Neutrophil (primary cell): ENCODE measurements around the gene FN3K.

ENCODE experiments used
- H3K27ac ChIP-seq: fragments of 200-600 bp; sonication (generic); 2 replicates; pipeline ENCODE4 v1.5.1; 2016; ENCODE audit warnings: mild to moderate bottlenecking, moderate library complexity
- H3K27me3 ChIP-seq: fragments of 200-600 bp; sonication (generic); 2 replicates; pipeline ENCODE4 v1.6.0; 2016; ENCODE audit warnings: mild to moderate bottlenecking
- H3K36me3 ChIP-seq: fragments of 200-600 bp; sonication (generic); 2 replicates; pipeline ENCODE4 v1.5.1; 2017
- H3K4me1 ChIP-seq, 2 experiments: fragments of 200-600 bp in 1 of 2; sonication (generic) in 1 of 2; 1 replicate in 1 of 2; 2 replicates in 1 of 2; pipeline versions ENCODE4 v1.5.1 to v1.6.1; 2013 to 2016; ENCODE audit warnings: low read depth in 1 of 2, low read length in 1 of 2, mild to moderate bottlenecking in 1 of 2, moderate library complexity in 1 of 2; ENCODE audit not compliant: control insufficient read depth in 1 of 2, insufficient read depth in 1 of 2
- H3K4me3 ChIP-seq, 2 experiments: fragments of 200-600 bp in 1 of 2; sonication (generic) in 1 of 2; 1 replicate in 1 of 2; 2 replicates in 1 of 2; pipeline ENCODE4 v1.5.1; 2013 to 2016; ENCODE audit warnings: low read depth in 1 of 2, low read length in 1 of 2, mild to moderate bottlenecking in 1 of 2, moderate library complexity in 1 of 2
- H3K9me3 ChIP-seq: fragments of 200-600 bp; sonication (generic); 2 replicates; pipeline ENCODE4 v1.5.1; 2016
- TF ChIP-seq, protein P1 (sequence below): fragments of 200-600 bp; sonication (generic); IDR thresholded peaks from 2 replicates; pipeline ENCODE4 v1.5.1; 2016; ENCODE audit warnings: antibody characterized with exemption

Gene FN3K

DNA sequence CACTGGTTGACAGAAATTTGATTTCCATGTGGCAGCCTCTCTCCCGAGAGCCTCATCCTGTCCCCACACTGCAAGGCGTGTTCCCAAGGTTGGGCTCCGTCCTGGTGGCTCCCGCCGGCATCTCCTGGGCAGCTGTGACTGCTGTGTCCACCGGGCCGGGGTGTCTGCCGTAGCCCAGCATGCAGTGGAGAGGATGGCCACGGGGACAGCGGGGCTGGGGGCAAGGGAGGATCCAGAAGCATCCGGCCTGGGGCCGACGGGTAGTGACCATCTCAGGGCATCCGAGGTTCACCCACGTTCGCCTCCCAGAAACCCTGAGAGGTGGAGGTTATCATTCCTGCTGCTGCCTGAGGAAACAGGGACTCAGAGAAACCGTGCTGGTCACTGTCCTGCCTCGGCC, 29.7 kb upstream of the FN3K start:
- H3K27me3 ChIP-seq: peaks cover 13% of the 10 kb centered on the region

DNA sequence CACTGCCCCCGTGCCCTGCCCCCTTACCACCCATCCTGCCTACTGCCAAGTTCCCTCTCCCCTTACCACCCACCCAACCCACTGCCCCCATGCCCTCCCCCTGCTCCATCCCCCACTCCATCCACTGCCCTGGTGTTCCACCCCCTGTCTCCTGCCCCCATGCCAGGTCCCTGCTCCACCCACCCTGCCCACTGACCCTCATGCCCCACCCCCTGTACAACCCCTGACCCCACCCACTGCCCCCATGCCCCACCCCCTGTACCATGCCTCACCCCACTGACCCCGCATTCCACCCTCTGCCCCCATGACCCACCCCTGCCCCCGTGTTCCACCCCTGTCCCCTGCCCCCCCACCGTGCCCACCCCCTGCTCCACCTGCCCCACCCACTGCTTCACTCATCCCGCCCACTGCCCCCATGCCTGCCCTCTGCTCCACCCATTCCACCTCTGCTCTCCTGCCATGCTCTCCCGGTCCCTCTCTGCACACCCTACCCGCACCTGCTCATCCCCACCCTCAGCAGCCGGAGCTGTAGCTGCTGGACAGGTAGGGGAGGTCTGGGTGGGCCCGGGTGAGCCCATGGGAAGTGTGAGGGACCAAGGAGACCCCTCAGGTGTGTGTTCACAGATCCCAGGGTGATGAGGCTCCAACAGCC, 26.3 kb upstream of the FN3K start:
- peaks cover 13% of the 10 kb centered on the region for H3K27me3 ChIP-seq
- H3K4me3 ChIP-seq: no peak overlapping the region
- H3K9me3 ChIP-seq: no peaks in the 10 kb centered on the region
- TF ChIP-seq, protein P1, sequence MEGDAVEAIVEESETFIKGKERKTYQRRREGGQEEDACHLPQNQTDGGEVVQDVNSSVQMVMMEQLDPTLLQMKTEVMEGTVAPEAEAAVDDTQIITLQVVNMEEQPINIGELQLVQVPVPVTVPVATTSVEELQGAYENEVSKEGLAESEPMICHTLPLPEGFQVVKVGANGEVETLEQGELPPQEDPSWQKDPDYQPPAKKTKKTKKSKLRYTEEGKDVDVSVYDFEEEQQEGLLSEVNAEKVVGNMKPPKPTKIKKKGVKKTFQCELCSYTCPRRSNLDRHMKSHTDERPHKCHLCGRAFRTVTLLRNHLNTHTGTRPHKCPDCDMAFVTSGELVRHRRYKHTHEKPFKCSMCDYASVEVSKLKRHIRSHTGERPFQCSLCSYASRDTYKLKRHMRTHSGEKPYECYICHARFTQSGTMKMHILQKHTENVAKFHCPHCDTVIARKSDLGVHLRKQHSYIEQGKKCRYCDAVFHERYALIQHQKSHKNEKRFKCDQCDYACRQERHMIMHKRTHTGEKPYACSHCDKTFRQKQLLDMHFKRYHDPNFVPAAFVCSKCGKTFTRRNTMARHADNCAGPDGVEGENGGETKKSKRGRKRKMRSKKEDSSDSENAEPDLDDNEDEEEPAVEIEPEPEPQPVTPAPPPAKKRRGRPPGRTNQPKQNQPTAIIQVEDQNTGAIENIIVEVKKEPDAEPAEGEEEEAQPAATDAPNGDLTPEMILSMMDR: no peak
- H3K4me1 ChIP-seq: no peaks in the 10 kb centered on the region
- no peak overlapping the region for H3K27ac ChIP-seq
- H3K36me3 ChIP-seq: no peaks in the 10 kb centered on the region

More for the DNA sequence above, 29.7 kb upstream of the FN3K start:
- no peaks in the 10 kb centered on the region for H3K36me3 ChIP-seq
- no peak overlapping the region for H3K27ac ChIP-seq
- H3K9me3 ChIP-seq: no peaks in the 10 kb centered on the region
- no peaks in the 10 kb centered on the region for H3K4me1 ChIP-seq
- TF ChIP-seq, protein P1: no peak
- H3K4me3 ChIP-seq: no peak overlapping the region

DNA sequence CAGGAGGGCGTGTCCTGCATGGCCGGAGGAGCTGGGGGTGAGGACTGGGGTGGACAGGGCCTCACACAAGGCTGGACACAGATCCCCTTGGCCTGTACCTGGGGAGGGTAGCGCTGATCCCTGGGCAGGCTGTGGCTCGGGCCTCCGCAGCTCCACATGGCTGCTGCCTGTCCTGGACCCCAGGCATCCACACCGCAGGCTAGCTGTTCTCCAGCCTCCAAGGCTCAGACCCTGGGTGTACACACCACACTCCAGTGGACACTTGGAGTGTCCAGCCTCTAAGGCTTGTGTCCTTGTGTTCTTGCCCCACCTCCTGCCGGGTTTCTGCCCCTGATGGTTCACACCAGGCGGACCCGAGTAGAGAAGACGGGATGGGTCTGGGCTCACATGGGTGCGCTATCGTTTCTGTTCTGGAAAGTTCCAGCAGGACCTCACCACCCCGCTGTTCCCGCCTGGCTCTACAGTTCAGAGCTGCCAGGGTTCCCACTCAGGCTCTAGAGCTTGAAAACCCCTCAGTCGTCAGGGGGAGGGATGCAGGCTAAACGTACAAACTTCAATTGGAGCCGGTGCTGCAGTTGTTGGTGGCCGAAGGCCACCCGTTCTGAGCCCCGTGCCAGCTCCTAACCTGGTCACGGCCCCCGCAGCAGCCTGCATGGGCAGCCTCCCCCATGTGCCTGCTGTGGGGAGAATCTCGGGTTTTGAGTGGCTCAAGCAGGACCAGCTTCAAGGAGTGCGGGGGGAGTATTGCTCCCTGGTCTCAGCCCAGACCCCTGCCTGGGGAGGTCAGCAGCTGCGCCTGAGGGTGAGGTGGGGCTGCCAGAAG, 25.5 kb upstream of the FN3K start:
- no peak overlapping the region for H3K4me3 ChIP-seq
- TF ChIP-seq, protein P1: no peak

DNA sequence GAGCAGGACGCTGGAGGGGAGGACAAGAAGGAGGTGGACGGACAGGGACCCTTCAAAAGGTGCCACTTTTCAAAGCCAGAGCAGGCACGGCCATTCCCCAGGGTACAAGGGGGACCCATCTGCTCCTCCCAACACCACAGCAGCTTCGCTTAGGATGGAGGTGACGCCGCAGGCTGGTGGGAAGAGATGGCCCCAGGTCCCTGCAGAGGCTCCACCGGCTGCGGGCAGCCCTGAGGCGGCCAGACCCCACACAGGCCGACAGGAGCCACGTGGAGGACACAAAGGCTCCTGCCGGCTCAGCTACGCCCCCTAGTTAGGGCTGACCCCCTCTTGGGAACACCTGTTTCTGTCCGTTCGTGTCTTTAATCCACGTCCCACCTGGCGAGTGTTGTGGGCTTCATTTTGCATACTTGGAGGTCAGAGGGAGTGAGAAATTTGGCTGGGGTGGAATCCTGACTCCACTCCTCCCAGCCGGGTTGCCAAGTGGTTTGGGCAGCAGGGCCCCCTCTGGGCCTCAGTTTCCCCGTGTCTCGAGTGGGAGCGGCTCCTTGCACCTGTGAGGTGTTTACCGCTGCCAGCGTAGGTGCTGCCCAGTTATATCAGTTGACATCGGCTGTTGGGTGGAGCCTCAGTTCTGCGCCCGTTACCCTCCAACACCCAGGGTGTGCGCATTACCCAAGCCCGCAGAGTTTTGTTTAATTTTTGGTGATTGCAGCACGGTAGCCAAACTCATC, 24.7 kb upstream of the FN3K start:
- Histone ChIP-seq H3K9me3 (no peaks in the 10 kb centered on the region), H3K27ac (no peak overlapping the region), H3K4me1 (no peaks in the 10 kb centered on the region), H3K36me3 (no peaks in the 10 kb centered on the region), H3K27me3 (peaks cover 13% of the 10 kb centered on the region), H3K4me3 (no peak overlapping the region)
- TF ChIP-seq, protein P1: no peak

More for the DNA sequence above, 25.5 kb upstream of the FN3K start:
- H3K4me1 ChIP-seq: no peaks in the 10 kb centered on the region
- no peak overlapping the region for H3K27ac ChIP-seq
- peaks cover 13% of the 10 kb centered on the region for H3K27me3 ChIP-seq
- H3K9me3 ChIP-seq: no peaks in the 10 kb centered on the region
- H3K36me3 ChIP-seq: no peaks in the 10 kb centered on the region

DNA sequence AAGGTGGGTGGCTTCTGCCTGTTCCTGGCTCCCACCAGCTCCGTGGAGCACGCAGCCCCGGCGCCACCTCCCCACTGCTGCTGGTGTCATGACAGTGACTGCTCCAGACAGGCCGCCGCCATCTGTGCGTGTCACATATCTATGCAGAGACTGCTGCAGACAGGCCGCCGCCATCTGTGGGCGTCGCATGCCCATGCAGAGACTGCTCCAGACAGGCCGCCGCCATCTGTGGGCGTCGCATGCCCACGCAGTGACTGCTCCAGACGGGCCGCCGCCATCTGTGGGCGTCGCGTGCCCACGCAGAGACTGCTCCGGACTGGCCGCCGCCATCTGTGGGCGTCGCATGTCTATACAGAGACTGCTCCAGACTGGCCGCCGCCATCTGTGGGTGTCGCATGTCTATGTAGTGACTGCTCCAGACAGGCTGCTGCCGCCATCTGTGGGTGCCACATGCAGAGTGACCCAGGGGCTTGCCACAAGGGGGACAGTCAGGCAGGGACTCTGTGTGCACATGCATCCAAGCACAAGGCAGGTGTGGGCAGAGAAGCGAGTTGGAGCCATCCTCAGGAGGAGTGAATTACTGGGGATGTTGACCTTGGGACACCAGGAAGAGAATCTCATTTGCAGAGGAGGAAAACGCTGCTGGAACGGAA, 22.2 kb upstream of the FN3K start:
- peaks cover 19 to 23% of the 10 kb centered on the region in 2 experiments for H3K4me1 ChIP-seq
- peaks cover 21% of the 10 kb centered on the region for H3K27me3 ChIP-seq

More for the DNA sequence above, 22.2 kb upstream of the FN3K start:
- H3K36me3 ChIP-seq: no peaks in the 10 kb centered on the region
- H3K4me3 ChIP-seq: no peak overlapping the region
- no peaks in the 10 kb centered on the region for H3K9me3 ChIP-seq
- TF ChIP-seq, protein P1: no peak
- H3K27ac ChIP-seq: no peak overlapping the region
